Measurements from ENCODE around the gene CLEC16A.
"Not testable (repeated sequence)": the region's sequence is repeated elsewhere in the genome, so short reads cannot be mapped to it uniquely, and the experiment has no call there.

Gene CLEC16A

DNA sequence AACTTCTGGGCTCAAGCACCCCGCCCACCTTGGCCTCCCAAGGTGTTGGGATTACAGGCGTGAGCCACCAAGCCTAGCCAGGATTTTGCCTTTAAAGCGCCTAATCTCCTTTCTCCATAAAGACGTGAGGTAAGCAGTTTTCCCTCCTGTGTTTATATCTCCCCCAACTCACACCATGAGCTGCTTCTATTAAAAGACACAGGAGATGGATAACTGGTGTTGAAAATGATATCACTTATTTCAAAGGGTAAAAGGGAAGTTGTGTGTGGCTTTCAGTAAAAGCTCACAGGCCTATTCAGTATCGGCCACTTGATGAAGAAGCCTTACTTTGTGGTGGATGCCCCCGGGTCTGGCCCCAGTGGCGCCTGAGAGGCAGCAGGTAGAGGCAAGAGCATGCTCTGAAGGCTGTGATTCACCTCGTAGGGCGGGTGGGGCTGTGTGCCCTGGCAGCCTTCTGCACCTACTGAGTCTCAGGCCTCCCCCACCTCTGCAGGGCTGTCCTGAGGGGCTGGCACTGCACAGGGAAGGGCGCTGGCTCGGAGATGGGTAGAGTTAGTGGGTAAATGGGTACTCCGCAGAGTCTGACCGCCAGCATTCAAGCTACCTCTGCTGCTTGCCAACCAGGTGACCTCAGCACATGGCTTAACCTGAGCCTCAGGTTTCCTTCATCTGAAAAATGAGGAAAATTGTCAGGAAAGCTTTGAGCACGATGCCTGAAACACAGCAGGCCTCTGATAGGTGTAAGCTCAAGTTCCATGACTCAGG is 146.8 kb downstream of the CLEC16A start:
- no peak for DNase-seq

DNA sequence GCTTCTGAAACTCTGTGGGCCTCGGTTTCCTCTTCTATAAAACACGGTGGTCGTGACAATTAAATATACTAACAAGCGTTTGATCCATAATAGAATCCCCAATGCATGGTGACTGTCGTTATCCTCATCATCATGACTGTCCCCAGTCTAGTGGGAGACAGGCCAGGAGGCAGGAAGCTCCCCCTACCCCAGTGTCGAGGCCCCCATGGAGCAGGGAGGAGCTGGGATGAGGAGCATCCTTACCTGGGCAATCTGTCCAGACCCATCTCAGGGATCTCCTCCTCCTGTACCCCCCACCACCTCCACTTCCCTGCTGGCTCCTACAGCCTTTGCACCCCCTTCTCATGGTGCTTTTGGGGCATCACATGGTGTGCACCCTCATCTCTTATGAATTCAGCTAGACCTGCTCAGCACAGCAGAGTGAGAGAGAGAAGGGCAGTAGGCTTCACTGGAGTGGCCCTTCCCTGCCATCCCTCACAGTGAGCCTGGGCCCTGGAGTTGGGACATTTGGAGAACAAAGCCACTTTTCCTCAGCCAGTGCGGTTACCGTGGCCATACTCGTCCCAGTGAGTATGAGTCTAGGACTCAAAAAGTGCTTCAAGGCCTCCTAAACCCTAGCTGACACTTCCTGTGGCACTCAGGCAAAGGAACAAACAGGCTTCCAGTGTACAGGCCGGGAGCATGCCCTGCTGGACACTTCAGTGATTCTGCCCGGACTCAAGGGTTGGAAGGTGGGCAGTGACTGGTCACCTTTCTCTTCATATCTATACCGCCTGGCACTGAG is 148.6 kb downstream of the CLEC16A start:
- no peak for DNase-seq

- DNase-seq: no peak
Measured at GRCh38 chr16:11093572-11094074, 149.3 kb downstream of the CLEC16A start.

DNA sequence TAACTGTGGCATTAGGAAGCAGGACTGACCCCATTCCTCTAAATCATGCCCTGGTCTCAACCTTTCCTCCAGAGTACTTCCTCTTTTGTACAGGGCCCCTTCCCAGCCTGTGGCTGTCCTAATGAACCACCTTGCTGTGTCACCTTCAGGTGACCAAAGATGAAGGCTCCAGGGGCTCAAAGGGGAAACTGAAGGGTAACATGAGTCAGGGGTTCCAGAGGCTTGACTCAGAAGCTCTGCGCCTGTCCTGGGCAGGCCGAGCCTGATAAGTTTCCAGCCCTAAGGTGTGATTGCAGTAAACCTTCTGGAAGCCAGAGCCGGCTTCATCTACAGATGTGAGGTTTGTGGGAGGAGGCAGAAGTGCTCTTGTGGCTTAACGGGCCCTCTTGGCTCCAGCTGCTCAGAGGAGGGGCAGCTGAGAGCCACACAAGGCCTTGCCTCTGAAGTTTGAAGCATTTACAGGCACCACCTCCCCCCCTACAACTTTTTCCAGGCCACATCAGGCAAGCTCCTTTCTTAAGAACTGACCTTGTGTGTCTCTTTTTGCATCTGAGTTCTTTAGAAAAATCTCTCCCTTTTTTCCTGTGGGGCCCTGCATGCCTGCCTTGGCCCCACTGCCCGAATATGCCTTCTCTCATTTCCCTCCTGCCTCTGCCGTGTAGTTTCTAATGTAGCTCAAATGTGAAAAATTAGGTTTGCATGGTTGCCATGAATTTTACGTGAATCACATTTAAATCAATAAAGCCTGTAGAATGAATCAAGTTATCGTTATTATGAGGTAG is 149.9 kb downstream of the CLEC16A start:
- DNase-seq: no peak

- DNase-seq: no peak
Measured at GRCh38 chr16:11094857-11095565, 150.6 kb downstream of the CLEC16A start.

GRCh38 chr16:11095935-11096334 is 151.6 kb downstream of the CLEC16A start:
- DNase-seq: no peak

- DNase-seq: no peak
Measured at GRCh38 chr16:11097094-11097786, 152.9 kb downstream of the CLEC16A start.

DNA sequence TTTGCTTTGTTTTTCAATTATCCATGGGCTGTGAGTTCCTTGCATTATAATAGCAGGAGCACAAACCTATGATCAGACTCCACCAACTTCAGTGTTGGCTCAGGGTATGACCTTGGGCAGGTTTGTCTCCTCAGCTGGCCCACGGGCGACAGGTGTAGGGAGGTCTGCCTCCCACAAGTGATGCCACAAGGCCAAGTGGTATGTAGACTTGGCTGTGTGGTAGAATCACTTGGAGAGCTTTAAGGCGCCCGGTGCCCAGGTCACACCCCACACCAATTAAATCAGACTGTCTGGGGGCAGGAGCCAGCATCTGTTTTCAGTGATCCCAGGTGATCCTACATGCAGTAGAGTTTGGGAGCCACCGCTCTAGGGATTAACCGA is 153.4 kb downstream of the CLEC16A start:
- DNase-seq: no peak

DNA sequence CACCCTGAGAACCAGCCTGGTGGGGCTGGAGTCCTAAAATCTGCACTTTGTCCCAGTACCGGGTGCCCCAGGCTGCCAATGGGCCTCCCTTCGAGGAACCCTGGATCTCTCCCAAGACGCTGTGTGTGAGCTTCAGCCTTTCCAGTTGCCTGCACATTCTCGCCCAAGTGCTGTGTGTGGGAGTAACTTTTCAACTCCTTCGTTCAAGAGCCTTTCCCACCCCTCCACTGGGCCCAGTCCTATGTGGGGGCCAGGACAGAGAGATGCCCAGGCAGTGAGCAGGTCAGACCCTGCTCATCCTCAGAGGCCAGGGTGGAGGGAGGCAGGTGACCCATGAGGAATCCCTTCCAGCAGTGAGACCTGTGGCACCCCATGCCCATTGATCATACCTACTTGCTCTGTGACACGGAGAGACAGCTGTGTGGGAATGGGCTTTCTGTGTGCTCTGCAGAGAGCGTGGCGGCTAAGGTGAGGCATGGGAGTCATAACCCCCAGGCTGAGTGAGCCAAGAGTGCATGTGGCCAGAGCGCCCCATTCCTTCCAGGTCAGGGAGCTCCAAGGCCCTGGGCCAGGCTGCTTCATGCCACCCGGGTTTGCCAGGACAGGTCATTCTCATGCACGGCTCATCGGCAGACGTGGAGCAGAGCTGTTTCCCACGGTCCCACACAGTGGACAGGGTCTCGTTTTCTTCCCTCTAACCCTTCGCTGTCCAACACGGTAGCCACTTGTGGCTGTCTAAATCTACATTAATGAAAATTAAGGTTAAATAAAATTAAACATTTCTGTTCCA is 154.4 kb downstream of the CLEC16A start:
- no peak for DNase-seq

DNA sequence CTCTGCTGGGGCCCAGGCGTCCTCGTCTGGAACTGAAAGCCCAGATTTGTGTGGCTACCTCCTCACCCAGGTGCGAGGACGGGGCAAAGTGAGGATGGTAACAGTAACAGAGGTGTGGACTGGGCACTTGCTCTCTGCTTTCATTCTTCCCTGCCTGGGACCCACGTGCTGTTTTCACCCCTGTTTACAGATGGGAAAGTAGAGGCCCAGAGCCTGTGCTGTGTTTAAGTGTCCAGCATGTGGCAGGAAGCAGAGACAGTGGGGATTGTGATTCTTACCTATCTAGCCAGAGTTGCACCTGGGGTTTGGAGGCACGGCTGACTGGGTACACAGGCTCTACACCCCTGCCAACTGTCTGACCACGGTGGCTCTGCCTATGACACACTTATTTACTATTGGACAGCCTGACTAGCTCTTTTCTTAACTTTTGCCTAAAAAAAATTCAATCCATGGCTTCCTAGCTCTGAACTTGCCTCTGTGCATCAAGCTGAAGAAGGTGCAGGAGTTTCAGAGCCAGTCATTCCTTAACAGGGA is 155.4 kb downstream of the CLEC16A start:
- DNase-seq: no peak

GRCh38 chr16:11100239-11100750 is 155.9 kb downstream of the CLEC16A start:
- DNase-seq: no peak

DNA sequence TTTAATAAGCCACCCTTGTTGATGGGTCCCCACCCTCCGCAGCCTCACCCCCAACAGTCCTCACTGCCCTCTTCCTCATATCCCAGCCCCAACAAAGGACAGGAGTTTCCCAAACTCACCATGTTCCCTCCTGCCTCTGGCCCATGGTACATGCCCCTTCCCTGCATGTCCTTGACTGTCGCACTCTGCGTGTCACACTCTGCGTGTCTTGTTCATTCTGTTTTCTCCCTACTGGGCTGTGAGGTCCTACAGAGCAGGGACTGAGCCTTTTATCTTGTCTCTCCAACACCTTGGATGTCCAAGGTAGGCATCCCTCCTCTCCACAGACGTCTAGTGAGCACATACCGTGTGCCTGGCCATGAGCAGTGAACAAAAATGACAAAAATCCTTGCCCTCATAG is 156.9 kb downstream of the CLEC16A start:
- DNase-seq: no peak

GRCh38 chr16:11101695-11102522 is 157.5 kb downstream of the CLEC16A start:
- no peak for DNase-seq

DNA sequence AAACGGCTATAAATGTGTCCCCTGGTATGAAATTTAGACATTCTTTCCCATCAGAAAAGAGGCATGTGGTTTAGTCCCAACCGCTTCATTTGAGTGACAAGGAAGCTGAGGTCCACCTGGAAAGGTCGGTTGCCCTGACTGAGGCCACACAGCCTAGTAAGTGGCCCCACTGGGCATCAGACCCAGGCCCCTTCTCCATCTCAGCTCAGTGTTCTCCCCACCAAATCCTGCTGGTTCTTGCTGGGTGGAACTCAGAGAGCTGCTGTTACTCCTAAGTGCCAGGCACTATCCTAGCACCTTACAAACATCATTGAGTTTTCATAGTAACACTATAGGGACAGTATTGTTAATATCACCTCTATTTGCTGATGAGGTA is 158.1 kb downstream of the CLEC16A start:
- no peak for DNase-seq

DNA sequence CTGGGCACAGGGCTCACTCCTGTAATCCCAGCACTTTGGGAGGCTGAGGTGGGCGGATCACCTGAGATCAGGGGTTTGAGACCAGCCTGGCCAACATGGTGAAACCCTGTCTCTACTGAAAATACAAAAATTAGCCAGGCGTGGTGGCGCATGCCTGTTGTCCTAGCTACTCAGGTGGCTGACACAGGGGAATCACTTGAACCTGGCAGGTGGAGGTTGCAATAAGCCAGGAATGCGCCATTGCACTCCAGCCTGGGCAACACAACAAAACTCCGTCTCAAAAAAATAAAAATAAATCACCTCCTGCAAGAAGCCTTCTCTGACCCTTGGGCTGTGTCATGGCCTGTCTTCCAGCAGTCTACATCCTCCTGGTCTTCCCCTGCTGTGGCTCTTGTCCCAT is 158.9 kb downstream of the CLEC16A start:
- not testable (repeated sequence) for DNase-seq

DNA sequence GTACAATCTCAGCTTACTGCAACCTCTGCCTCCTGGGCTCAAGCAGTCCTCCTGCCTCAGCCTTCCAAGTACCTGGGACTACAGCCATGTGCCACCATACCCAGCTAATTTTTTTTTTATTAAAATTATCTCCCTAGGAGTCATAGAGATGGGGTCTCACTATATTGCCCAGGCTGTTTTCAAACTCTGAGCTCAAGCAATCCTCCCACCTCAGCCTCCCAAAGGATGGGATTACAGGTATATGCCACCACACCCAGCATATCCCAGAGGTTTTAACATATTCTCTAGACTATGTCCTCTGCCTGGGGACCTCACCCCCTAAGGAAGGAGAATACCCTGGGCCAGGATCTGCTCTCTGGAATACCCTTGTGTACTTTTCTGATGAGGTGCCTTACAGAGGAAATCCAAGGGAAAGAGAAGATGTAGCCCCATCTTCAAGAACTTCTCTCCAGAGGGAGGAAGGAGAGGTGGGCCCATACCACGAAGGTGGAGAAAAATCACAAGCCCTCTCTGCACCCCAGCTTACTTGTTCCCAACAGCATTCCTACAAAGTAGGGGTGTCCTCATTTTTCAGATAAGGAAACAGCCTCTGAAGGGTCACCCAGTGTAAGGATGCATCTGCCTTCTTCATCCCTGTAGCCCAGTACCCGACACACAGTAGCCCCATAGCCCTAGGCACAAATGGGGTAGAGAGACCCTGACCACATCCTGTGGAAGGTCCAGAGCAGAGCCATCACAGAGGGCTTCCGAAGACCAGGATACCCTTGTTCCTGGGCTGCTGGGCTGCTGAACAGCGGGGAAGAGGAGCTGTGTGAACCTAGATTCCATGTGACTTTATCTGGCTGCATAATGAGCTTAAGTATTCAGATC is 160.0 kb downstream of the CLEC16A start:
- DNase-seq: no peak

GRCh38 chr16:11105038-11105903 is 160.9 kb downstream of the CLEC16A start:
- DNase-seq: peak; percentile 40

DNA sequence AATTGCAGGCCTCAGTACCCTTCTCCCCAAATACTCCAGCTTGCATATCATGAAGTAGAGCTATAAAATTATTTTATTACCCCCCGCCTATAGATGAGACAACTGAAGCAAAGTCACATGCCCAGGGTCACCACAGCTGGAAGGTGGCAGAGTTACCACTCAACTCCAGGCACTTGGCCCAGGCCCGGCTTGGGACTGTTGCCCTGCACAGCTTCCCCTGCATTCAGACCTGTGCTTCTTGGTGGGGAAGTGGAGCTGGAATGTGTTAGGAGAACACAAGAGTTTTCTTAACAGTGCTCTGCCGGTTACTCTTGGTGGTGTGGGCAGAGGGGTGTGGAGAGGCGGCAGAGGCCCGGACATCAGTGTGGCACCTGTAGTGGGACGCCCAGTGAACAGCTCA is 162.4 kb downstream of the CLEC16A start:
- no peak for DNase-seq

All from CD4-positive, alpha-beta T cell treated with Interleukin-15 for 1 hour (primary cell).